ENCODE measurements around the gene GFER. TPM values are rescaled to one million over a fixed set of nuclear protein-coding genes. Genes with fewer than 3 reads are reported as not detected.

The GFER gene
- total RNA-seq, 1 experiment from 2014 or later = 57.3 TPM

- no TSS peak for BruUV-seq (replicated peaks)
- Histone ChIP-seq H3K4me1 (peaks cover 17% of the 10 kb centered on the region), H3K27me3 (replicated peaks; ENCODE audit: control insufficient read depth, insufficient read depth, low read length) (no peaks in the 10 kb centered on the region), H3K4me3 (ENCODE audit: low read depth, low read length) (peak overlapping the region; percentile 25), H3K9me3 (no peaks in the 10 kb centered on the region), H3K36me3 (ENCODE audit: control insufficient read depth, insufficient read depth, low read length) (no peaks in the 10 kb centered on the region)
- no peaks in the 10 kb centered on the region for H3K27me3 Mint-ChIP-seq (ENCODE audit: insufficient read depth, unreplicated experiment)
- no peak overlapping the region for H3K27ac Mint-ChIP-seq (ENCODE audit: unreplicated experiment)
- CTCF ChIA-PET = interaction anchor here (0.5 to 2.8 kb wide), 9 partner anchors 20 to 946 kb away, joined by 3 to 14 read pairs (median 5); partner anchors contain the start of genes NTHL1, PAQR4 and TSC2
- POLR2A ChIA-PET = interaction anchor here (0.6 to 0.9 kb wide), 3 partner anchors 59 to 171 kb away, joined by 4 to 7 read pairs (median 4); partner anchors contain the start of genes RPS2 and TRAF7
- TF ChIP-seq CTCF (IDR thresholded peaks at IDR 0.05; ENCODE audit: insufficient read depth in 1 of 2, low read depth in 1 of 2, low read length in 1 of 2, severe bottlenecking in 1 of 2, unreplicated experiment in 1 of 2) = peak; percentile 90 to 95
- H3K36me3 Mint-ChIP-seq (ENCODE audit: insufficient read depth, unreplicated experiment) = no peaks in the 10 kb centered on the region
- intact Hi-C loops (cut with micrococcal nuclease; ENCODE audit: unreplicated experiment) = loop anchor here (1.0 to 2.0 kb wide), 3 partner anchors 23 to 68 kb away; partner anchors contain the start of genes NTHL1 and TSC2
- H3K4me1 Mint-ChIP-seq (ENCODE audit: low read depth, unreplicated experiment) = peaks cover 18% of the 10 kb centered on the region
- DNase-seq = peak; percentile 85 to 93
- H3K4me3 Mint-ChIP-seq (ENCODE audit: unreplicated experiment) = peak overlapping the region; percentile 74
- H3K9me3 Mint-ChIP-seq (ENCODE audit: unreplicated experiment) = no peaks in the 10 kb centered on the region
These were observed 39.4 kb downstream of the GFER start for GRCh38 chr16:2023092-2024031.

- H3K4me1 Mint-ChIP-seq (ENCODE audit: low read depth, unreplicated experiment) = peaks cover 18% of the 10 kb centered on the region
- H3K27me3 Mint-ChIP-seq (ENCODE audit: insufficient read depth, unreplicated experiment) = no peaks in the 10 kb centered on the region
- no peaks in the 10 kb centered on the region for H3K9me3 Mint-ChIP-seq (ENCODE audit: unreplicated experiment)
- TF ChIP-seq CTCF (IDR thresholded peaks at IDR 0.05; ENCODE audit: insufficient read depth in 1 of 2, low read depth in 1 of 2, low read length in 1 of 2, severe bottlenecking in 1 of 2, unreplicated experiment in 1 of 2) = no peak
- ChIA-PET POLR2A (no interaction called here), CTCF (interaction anchor here (0.5 to 2.8 kb wide), 5 partner anchors 20 to 659 kb away, joined by 3 to 13 read pairs (median 5); no protein-coding TSS in a partner anchor)
- Histone ChIP-seq H3K9me3 (no peaks in the 10 kb centered on the region), H3K4me1 (peaks cover 17% of the 10 kb centered on the region), H3K36me3 (ENCODE audit: control insufficient read depth, insufficient read depth, low read length) (no peaks in the 10 kb centered on the region), H3K27me3 (replicated peaks; ENCODE audit: control insufficient read depth, insufficient read depth, low read length) (no peaks in the 10 kb centered on the region), H3K4me3 (ENCODE audit: low read depth, low read length) (no peak overlapping the region)
- peak overlapping the region; percentile 65 for H3K4me3 Mint-ChIP-seq (ENCODE audit: unreplicated experiment)
- intact Hi-C loops (cut with micrococcal nuclease; ENCODE audit: unreplicated experiment) = no loop called here
- no TSS peak for BruUV-seq (replicated peaks)
- H3K27ac Mint-ChIP-seq (ENCODE audit: unreplicated experiment) = no peak overlapping the region
- H3K36me3 Mint-ChIP-seq (ENCODE audit: insufficient read depth, unreplicated experiment) = no peaks in the 10 kb centered on the region
- DNase-seq = no peak
These were observed 40.0 kb downstream of the GFER start for GRCh38 chr16:2024032-2024420.

GRCh38 chr16:2025251-2025650, 41.3 kb downstream of the GFER start:
- no peaks in the 10 kb centered on the region for H3K36me3 ChIP-seq (ENCODE audit: control insufficient read depth, insufficient read depth, low read length)
- intact Hi-C loops (cut with micrococcal nuclease; ENCODE audit: unreplicated experiment) = no loop called here
- Mint-ChIP-seq H3K9me3 (ENCODE audit: unreplicated experiment) (no peaks in the 10 kb centered on the region), H3K36me3 (ENCODE audit: insufficient read depth, unreplicated experiment) (no peaks in the 10 kb centered on the region), H3K27me3 (ENCODE audit: insufficient read depth, unreplicated experiment) (no peaks in the 10 kb centered on the region), H3K4me3 (ENCODE audit: unreplicated experiment) (peak overlapping the region; percentile 73), H3K4me1 (ENCODE audit: low read depth, unreplicated experiment) (peaks cover 18% of the 10 kb centered on the region), H3K27ac (ENCODE audit: unreplicated experiment) (no peak overlapping the region)
- DNase-seq = no peak
- no peaks in the 10 kb centered on the region for H3K9me3 ChIP-seq
- peaks cover 17% of the 10 kb centered on the region for H3K4me1 ChIP-seq
- ChIA-PET CTCF (no interaction called here), POLR2A (no interaction called here)
- no peaks in the 10 kb centered on the region for H3K27me3 ChIP-seq (replicated peaks; ENCODE audit: control insufficient read depth, insufficient read depth, low read length)
- no peak overlapping the region for H3K4me3 ChIP-seq (ENCODE audit: low read depth, low read length)
- BruUV-seq (replicated peaks) = no TSS peak
- TF ChIP-seq CTCF (IDR thresholded peaks at IDR 0.05; ENCODE audit: insufficient read depth in 1 of 2, low read depth in 1 of 2, low read length in 1 of 2, severe bottlenecking in 1 of 2, unreplicated experiment in 1 of 2) = no peak

Data from Caco-2 (cell line).